Ovary (tissue), 10 donors: ENCODE results near the gene TTLL6. TPM values are rescaled to one million over a fixed set of nuclear protein-coding genes. Genes with fewer than 3 reads are reported as not detected.

Experiments used
- DNase-seq, 5 donors: peaks; one replicate each; pipeline ENCODE4 v3.0.0-alpha.2; 2019 to 2020
- H3K27ac ChIP-seq, 2 donors: fragments of 200-600 bp; one replicate each; pipeline versions ENCODE4 v1.5.1 to v1.8.0; 2019 to 2022
- H3K27me3 ChIP-seq: fragments of 200-600 bp; one replicate; pipeline ENCODE4 v1.8.0; 2022
- H3K36me3 ChIP-seq: fragments of 200-600 bp; sonication (generic); one replicate; pipeline ENCODE4 v1.5.1; 2019
- H3K4me1 ChIP-seq: one replicate; pipeline ENCODE4 v1.8.1; 2013; ENCODE audit warnings: mild to moderate bottlenecking, moderate library complexity; ENCODE audit not compliant: insufficient read depth
- H3K4me3 ChIP-seq: fragments of 200-600 bp; sonication (generic); one replicate; pipeline ENCODE4 v1.5.1; 2017
- H3K9me3 ChIP-seq, 2 donors: fragments of 200-600 bp in 1 of 2; sonication (generic) in 1 of 2; one replicate each; pipeline versions ENCODE4 v1.5.1 to v1.8.1; 2013 to 2019; ENCODE audit warnings: mild to moderate bottlenecking in 1 of 2, moderate library complexity in 1 of 2
- CTCF ChIP-seq, 3 donors: fragments of 450-650 bp in 2 of 3; fragments of 200-600 bp in 1 of 3; IDR thresholded peaks; one replicate each; pipeline versions ENCODE4 v1.5.1 to v1.8.0; 2016 to 2022; ENCODE audit warnings: antibody characterized with exemption in 3 of 3, mild to moderate bottlenecking in 1 of 3
- EP300 ChIP-seq: sonication (generic); formaldehyde crosslinking; IDR thresholded peaks from one replicate; pipeline ENCODE4 v1.6.1; 2017; ENCODE audit warnings: antibody characterized with exemption
- POLR2A ChIP-seq: fragments of 450-650 bp; IDR thresholded peaks from one replicate; pipeline ENCODE4 v1.6.1; 2017; ENCODE audit warnings: antibody characterized with exemption, mild to moderate bottlenecking, moderate library complexity
- WGBS, 3 donors: extraction: QIAGEN DNeasy Blood & Tissue Kit in 1 of 3; methylation state at CpG; one replicate each; pipeline versions ENCODE4 v1.1.5 to v1.1.7; 2013 to 2017; 5-methylcytosine and 5-hydroxymethylcytosine counted together
- intact Hi-C, 4 donors: fragments of 100-400 bp; cut with DNase I; formaldehyde crosslinking; loops; one replicate each; pipeline versions ENCODE4 v1.11.0 to v1.15.1; 2022 to 2023
- long read RNA-seq, 3 donors: library from polyadenylated mRNA in 2 of 3; unstranded in 2 of 3; transcript quantifications; one replicate each; pipeline ENCODE4 v2.0.0 and lab custom pipeline, GENCODE V29; 2021 to 2026
- polyA plus RNA-seq, 2 donors: library from polyadenylated mRNA; stranded (reverse); fragments of 200-250 nt in 1 of 2; fragments of 350-450 nt in 1 of 2; fragmentation: Illumina TruSeq in 1 of 2; extraction: RNeasy Lipid Tissue Mini Kit (QIAGEN cat#74804) in 1 of 2; gene quantifications; one replicate each; pipeline ENCODE4 v1.2.3, GENCODE V29; 2013 to 2014
- total RNA-seq, 7 donors: library from RNA; depleted of rRNA in 2 of 7; stranded (reverse); fragments of >200 nt in 2 of 7; fragmentation: NEBNext Ultra II Directional in 3 of 7; extraction: Animal tissue kit (Norgen Biotek cat#: 25700) in 3 of 7; gene quantifications; one replicate each; pipeline versions ENCODE4 v1.1.0 to v1.2.4, GENCODE V29; 2016 to 2023
- donor health status: DM: no; HTN: no; CAD: no; lungs with moderate emphysema.
- donor health status: DM: no; HTN: no; CAD: no.
- donor health status: Bipolar disorder and iron deficiency.
- donor health status: DM: yes; HTN: yes; CAD: no.
- donor health status: DM: no; HTN: no; CAD: no.
- donor health status: DM: yes; HTN: yes; CAD: no.

The TTLL6 gene
- total RNA-seq (1 to 10 TPM in 1 of 7 donors, under 1 TPM in 3, not detected in 3; 0.17 to 3.8 (median 0.52) TPM), polyA plus RNA-seq (under 1 TPM; 0.06 to 0.47 TPM)
- long read RNA-seq, donor 1: 0 reads
- long read RNA-seq, donor 2, partial matches to known transcripts: 198 of 305 reads
- long read RNA-seq, donor 2, other reads (novel, unspliced or antisense): 107 of 305 reads
- long read RNA-seq, donor 3: 0 reads

DNA sequence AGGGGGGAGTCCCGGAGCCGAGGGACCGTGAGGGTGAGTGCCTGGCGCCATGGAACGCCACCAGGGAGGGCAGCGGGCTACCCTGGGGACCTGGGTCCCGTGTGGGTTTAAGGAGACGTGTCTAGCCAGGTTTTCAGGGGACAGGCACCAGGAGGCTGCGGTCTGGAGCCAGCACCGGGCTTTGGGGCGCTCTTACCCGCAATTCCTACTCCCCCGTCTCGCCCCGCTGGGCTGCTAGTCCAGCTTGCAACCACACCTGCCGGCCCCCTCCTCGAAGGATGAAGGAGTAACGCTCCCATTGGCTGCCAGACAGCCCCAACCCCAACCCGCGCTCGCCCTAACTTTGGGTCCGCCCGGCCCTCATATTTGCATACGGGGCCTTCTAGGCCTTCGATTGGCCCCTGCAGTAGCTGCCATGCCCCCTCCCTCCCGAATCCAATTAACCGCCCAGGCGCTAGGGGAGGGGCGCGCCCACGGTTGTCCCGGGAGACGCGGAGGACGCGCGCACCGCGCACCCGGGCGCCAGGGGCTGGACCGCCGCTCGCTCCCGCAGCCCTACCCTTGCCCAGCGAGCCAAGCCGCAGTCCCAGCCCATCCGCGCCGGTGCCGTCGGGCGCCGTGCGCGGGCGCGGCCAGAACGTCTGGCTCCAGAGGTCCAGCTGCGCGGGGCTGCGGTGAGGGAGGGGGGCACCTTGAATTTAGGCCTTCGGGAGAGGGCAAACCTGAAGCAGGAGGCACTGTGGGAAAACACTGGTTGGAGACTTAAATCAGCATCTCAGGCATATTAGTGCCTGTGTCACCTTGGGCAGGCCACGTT lies at the start of gene TTLL6:
TTLL6 (minus strand) TSS at position 456 of the 817 bp plus-strand sequence; CDS start at position 299, 157 bp downstream.
- intact Hi-C loops: loop anchor here in 2 of 4 donors (5.0 kb wide), 1 partner anchor 60 kb away; no protein-coding TSS in a partner anchor
- H3K27ac ChIP-seq: no peak within 1 kb of the TSS
- WGBS, 3 donors: 0 to 1% (median 1%) methylated on average over 48 to 64 of the region's 64 CpGs
- peak; percentile 73 to 86 (median 80) for DNase-seq
- H3K9me3 ChIP-seq: no peaks in the 10 kb centered on the region
- peaks cover 6% of the 10 kb centered on the region for H3K4me1 ChIP-seq
- H3K36me3 ChIP-seq: no peaks in the 10 kb centered on the region
- no peak for TF ChIP-seq EP300
- TF ChIP-seq CTCF (IDR thresholded peaks at IDR 0.05): no peak
- TF ChIP-seq POLR2A: no peak
- H3K27me3 ChIP-seq: no peaks in the 10 kb centered on the region
- peak within 1 kb of the TSS; percentile 44 for H3K4me3 ChIP-seq

DNA sequence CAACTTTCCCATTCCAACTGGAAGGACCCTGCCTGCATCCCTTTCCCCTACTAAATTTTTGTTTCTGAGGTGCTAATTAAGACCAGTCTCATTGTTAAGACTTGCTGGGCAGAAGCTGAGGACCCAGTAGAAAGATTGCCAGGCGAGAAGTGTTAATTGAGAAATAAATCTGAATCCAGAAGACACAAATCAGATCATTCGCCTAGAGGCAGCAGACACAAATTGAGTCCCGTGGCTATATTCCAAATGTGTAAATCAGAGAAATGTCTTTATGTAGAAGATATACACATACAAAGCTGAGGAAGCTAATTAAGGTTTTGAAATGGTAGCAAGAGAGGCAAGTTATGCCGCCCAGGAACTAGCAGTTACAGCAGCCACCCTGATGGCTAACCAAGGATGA lies 43.4 kb upstream of the TTLL6 start:
- DNase-seq: no peak
- Histone ChIP-seq H3K4me1 (no peaks in the 10 kb centered on the region), H3K9me3 (no peaks in the 10 kb centered on the region), H3K27ac (no peak overlapping the region), H3K36me3 (no peaks in the 10 kb centered on the region), H3K27me3 (no peaks in the 10 kb centered on the region), H3K4me3 (no peak overlapping the region)
- no peak for TF ChIP-seq CTCF (IDR thresholded peaks at IDR 0.05)
- 86 to 93% (median 91%) methylated on average over 4 of the region's 4 CpGs for WGBS, 3 donors
- intact Hi-C loops: no loop called here

GRCh38 chr17:48860034-48860433 lies 43.0 kb upstream of the TTLL6 start:
- no peaks in the 10 kb centered on the region for H3K36me3 ChIP-seq
- no peaks in the 10 kb centered on the region for H3K9me3 ChIP-seq
- H3K27me3 ChIP-seq: no peaks in the 10 kb centered on the region
- WGBS, 3 donors: 98 to 100% (median 98%) methylated on average over 3 of the region's 3 CpGs
- TF ChIP-seq EP300: no peak
- no peak for TF ChIP-seq POLR2A
- TF ChIP-seq CTCF (IDR thresholded peaks at IDR 0.05): no peak
- no peak for DNase-seq
- no peak overlapping the region for H3K4me3 ChIP-seq
- no peak overlapping the region for H3K27ac ChIP-seq
- no peaks in the 10 kb centered on the region for H3K4me1 ChIP-seq
- intact Hi-C loops: no loop called here

- Histone ChIP-seq H3K4me3 (no peak overlapping the region), H3K27me3 (no peaks in the 10 kb centered on the region), H3K9me3 (no peaks in the 10 kb centered on the region), H3K4me1 (no peaks in the 10 kb centered on the region), H3K27ac (no peak overlapping the region), H3K36me3 (no peaks in the 10 kb centered on the region)
- no peak for DNase-seq
- intact Hi-C loops: no loop called here
- WGBS, 3 donors: 61 to 66% (median 64%) methylated on average over 3 of the region's 3 CpGs
- TF ChIP-seq EP300: no peak
- no peak for TF ChIP-seq POLR2A
- no peak for TF ChIP-seq CTCF (IDR thresholded peaks at IDR 0.05)
Measured at GRCh38 chr17:48856122-48856821, 39.2 kb upstream of the TTLL6 start.
